Fibroblast of pulmonary artery (primary cell): ENCODE data around the gene CFAP70.

Experiments used
- DNase-seq: peaks from one replicate; pipeline ENCODE4 v3.0.0-alpha.2; 2010; ENCODE audit warnings: low read depth
- H3K4me3 ChIP-seq: replicated peaks from 2 replicates; pipeline ENCODE4 v1.5.1; 2011; ENCODE audit warnings: low read depth, mild to moderate bottlenecking, control low read depth, low read length, moderate library complexity
- CTCF ChIP-seq: IDR thresholded peaks from 2 replicates; pipeline ENCODE4 v1.5.1; 2011; ENCODE audit warnings: mild to moderate bottlenecking, control low read depth, low read length, inconsistent platforms; ENCODE audit errors: missing control alignments

CFAP70 gene

GRCh38 chr10:73246322-73246645, 112.4 kb downstream of the CFAP70 start:
- peak overlapping the region; percentile 78 for H3K4me3 ChIP-seq
- DNase-seq, result no peak
- TF ChIP-seq CTCF, result no peak

- DNase-seq, result peak; percentile 31
- TF ChIP-seq CTCF, result no peak
- H3K4me3 ChIP-seq, result peak overlapping the region; percentile 78
These were observed 113.7 kb downstream of the CFAP70 start for GRCh38 chr10:73244866-73245477.

GRCh38 chr10:73239908-73240307, 118.8 kb downstream of the CFAP70 start:
- H3K4me3 ChIP-seq, result no peak overlapping the region
- no peak for DNase-seq
- TF ChIP-seq CTCF, result no peak

- no peak for TF ChIP-seq CTCF
- H3K4me3 ChIP-seq, result no peak overlapping the region
- no peak for DNase-seq
These were observed 119.6 kb downstream of the CFAP70 start for GRCh38 chr10:73238990-73239566.

- TF ChIP-seq CTCF, result no peak
- no peak for DNase-seq
- H3K4me3 ChIP-seq, result no peak overlapping the region
These were observed 124.0 kb downstream of the CFAP70 start for GRCh38 chr10:73234695-73235094.

GRCh38 chr10:73233883-73234282, 124.8 kb downstream of the CFAP70 start:
- DNase-seq, result no peak
- no peak overlapping the region for H3K4me3 ChIP-seq
- no peak for TF ChIP-seq CTCF

GRCh38 chr10:73232887-73233286, 125.8 kb downstream of the CFAP70 start:
- DNase-seq, result no peak
- no peak for TF ChIP-seq CTCF
- no peak overlapping the region for H3K4me3 ChIP-seq
